Mucosa of descending colon (tissue), 3 donors: ENCODE results near the gene CADPS2. TPM values are rescaled to one million over a fixed set of nuclear protein-coding genes. Genes with fewer than 3 reads are reported as not detected.

ENCODE experiments used
- ATAC-seq: fragments of 200-7000 bp; cut with Tn5 transposase; one replicate; pipeline ENCODE4 v1.9.1; 2020; ENCODE audit warnings: mild to moderate bottlenecking, moderate library complexity
- DNase-seq, 3 donors: peaks; one replicate each; pipeline ENCODE4 v3.0.0-alpha.2; 2020
- H3K36me3 ChIP-seq: fragments of 200-600 bp; one replicate; pipeline ENCODE4 v1.8.0; 2021; ENCODE audit warnings: low read depth, mild to moderate bottlenecking
- H3K4me1 ChIP-seq: fragments of 200-600 bp; one replicate; pipeline ENCODE4 v1.8.0; 2021; ENCODE audit warnings: low read depth, mild to moderate bottlenecking
- H3K4me3 ChIP-seq: fragments of 200-600 bp; one replicate; pipeline ENCODE4 v1.8.0; 2021; ENCODE audit warnings: mild to moderate bottlenecking
- H3K9me3 ChIP-seq: fragments of 200-600 bp; one replicate; pipeline ENCODE4 v1.8.0; 2021; ENCODE audit warnings: mild to moderate bottlenecking
- CTCF ChIP-seq: fragments of 200-600 bp; IDR thresholded peaks from one replicate; pipeline ENCODE4 v1.8.0; 2022; ENCODE audit warnings: antibody characterized with exemption, mild to moderate bottlenecking
- intact Hi-C, 2 donors: fragments of 100-400 bp; cut with DNase I in 1 of 2; cut with micrococcal nuclease in 1 of 2; formaldehyde crosslinking; loops; one replicate each; pipeline versions ENCODE4 v1.11.0 to v1.11.1; 2022; cut with DNase I, micrococcal nuclease
- total RNA-seq, 3 donors: library from RNA; stranded (reverse); fragmentation: NEBNext Ultra II Directional in 2 of 3; extraction: Animal tissue kit (Norgen Biotek cat#: 25700) in 2 of 3; gene quantifications; one replicate each; pipeline versions ENCODE4 v1.2.1 to v1.2.4, GENCODE V29; 2021 to 2023
- donor health status: DM: no; HTN: no; CAD: no; lungs with moderate emphysema.
- donor health status: DM: no; HTN: no; CAD: no.
- donor health status: DM: no; HTN: yes; CAD: no.

The CADPS2 gene
- total RNA-seq, 3 donors from 2014 or later: 11.3 to 12.7 (median 11.7) TPM

- Histone ChIP-seq H3K36me3 (no peaks in the 10 kb centered on the region), H3K4me1 (no peaks in the 10 kb centered on the region), H3K9me3 (no peaks in the 10 kb centered on the region), H3K4me3 (no peak overlapping the region)
- DNase-seq (no peak), ATAC-seq (no peak)
- TF ChIP-seq CTCF: no peak
- intact Hi-C loops: no loop called here
These were observed 194.6 kb downstream of the CADPS2 start for GRCh38 chr7:122691569-122692235.

- ATAC-seq (peak; percentile 26), DNase-seq (no peak)
- Histone ChIP-seq H3K4me1 (no peaks in the 10 kb centered on the region), H3K4me3 (no peak overlapping the region), H3K36me3 (no peaks in the 10 kb centered on the region), H3K9me3 (no peaks in the 10 kb centered on the region)
- TF ChIP-seq CTCF: no peak
- intact Hi-C loops: no loop called here
These were observed 196.7 kb downstream of the CADPS2 start for GRCh38 chr7:122689346-122690109.

- intact Hi-C loops: no loop called here
- H3K4me1 ChIP-seq: no peaks in the 10 kb centered on the region
- DNase-seq (no peak), ATAC-seq (no peak)
- no peak for TF ChIP-seq CTCF
- H3K4me3 ChIP-seq: no peak overlapping the region
- H3K9me3 ChIP-seq: no peaks in the 10 kb centered on the region
- no peaks in the 10 kb centered on the region for H3K36me3 ChIP-seq
These were observed 197.8 kb downstream of the CADPS2 start for GRCh38 chr7:122688400-122688998.

GRCh38 chr7:122686360-122686878 lies 199.8 kb downstream of the CADPS2 start:
- no peak for TF ChIP-seq CTCF
- Histone ChIP-seq H3K9me3 (no peaks in the 10 kb centered on the region), H3K36me3 (no peaks in the 10 kb centered on the region), H3K4me1 (no peaks in the 10 kb centered on the region), H3K4me3 (no peak overlapping the region)
- no peak for ATAC-seq
- intact Hi-C loops: no loop called here
- no peak for DNase-seq

- no peak for ATAC-seq
- no peak for TF ChIP-seq CTCF
- intact Hi-C loops: no loop called here
- Histone ChIP-seq H3K36me3 (no peaks in the 10 kb centered on the region), H3K4me3 (no peak overlapping the region), H3K9me3 (no peaks in the 10 kb centered on the region), H3K4me1 (no peaks in the 10 kb centered on the region)
- no peak for DNase-seq
These were observed 201.8 kb downstream of the CADPS2 start for GRCh38 chr7:122684504-122684903.
